Measurements from ENCODE around the gene FAM83D.

Gene FAM83D

DNA sequence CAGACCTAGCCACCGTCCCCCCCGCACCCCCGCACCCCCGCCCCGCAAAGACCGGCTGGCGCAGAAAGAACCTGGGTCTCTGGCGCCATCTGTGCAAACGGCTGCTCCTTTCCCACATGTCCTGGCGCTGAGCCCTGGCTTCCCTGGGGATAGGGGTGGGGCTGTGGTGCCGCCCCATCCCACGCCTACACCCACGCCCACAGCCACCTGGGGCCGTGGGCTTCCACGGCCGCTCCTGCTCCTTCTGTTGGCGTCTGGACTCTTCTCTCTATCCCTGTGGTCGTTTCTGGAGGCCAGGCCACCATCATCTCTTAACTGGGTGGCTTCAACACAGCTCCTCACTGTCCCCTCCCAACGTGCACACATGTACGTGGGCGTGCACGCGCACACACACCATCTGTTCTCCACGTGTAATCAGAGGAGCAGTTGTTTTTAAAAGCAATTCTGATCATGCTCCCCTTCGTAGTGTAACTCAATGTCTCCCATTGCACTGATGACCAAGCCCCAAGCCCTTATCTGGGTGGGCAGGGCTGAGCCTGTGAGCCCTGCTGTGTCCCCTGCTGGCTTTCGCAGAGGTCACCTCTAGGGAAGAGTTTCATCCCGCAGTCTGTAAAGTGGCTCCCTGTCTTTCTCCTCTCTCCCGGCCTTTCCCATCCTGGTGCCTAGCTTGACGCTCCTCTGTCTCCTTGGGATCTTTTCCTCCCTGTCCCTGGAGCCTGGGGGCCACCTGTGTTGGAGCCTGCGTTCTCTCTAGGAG, 31.9 kb upstream of the FAM83D start:
- no peak for DNase-seq (ENCODE audit: low read depth)

DNA sequence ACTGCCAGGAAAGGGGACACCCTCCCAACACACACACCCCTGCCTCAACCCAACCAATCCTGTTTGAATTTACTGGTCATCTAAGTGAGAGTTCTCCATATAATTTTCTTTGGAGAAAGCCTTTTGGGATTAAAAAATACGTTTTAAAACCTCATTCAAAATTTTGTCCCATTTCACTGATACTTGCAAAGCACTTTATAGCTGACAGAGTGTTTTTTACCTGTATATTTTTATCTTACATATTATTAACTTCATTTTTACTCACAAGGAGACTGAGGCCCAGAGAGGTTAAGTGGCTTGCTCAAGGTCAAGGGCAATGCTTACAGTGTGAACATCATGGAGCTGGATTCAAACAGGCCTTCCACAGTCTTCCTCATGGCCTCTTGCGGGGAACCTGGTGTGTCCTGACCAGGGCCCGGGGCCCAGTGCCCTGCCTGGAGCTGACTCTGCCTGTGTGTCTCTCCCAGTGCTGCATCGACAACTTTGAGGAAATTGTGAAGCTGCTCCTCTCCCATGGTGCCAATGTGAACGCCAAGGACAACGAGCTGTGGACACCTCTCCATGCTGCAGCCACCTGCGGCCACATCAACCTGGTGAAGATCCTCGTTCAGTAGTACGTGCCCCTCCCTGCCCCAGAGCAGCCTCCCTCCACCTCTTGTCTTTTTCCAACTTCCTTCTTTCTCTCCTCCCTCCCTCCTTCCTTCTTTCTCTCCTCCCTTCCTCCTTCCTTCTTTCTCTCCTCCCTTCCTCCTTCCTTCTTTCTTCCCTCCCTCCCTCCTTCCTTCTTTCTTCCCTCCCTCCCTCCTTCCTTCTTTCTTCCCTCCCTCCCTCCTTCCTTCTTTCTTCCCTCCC, 30.9 kb upstream of the FAM83D start:
- no peak for DNase-seq (ENCODE audit: low read depth)

DNA sequence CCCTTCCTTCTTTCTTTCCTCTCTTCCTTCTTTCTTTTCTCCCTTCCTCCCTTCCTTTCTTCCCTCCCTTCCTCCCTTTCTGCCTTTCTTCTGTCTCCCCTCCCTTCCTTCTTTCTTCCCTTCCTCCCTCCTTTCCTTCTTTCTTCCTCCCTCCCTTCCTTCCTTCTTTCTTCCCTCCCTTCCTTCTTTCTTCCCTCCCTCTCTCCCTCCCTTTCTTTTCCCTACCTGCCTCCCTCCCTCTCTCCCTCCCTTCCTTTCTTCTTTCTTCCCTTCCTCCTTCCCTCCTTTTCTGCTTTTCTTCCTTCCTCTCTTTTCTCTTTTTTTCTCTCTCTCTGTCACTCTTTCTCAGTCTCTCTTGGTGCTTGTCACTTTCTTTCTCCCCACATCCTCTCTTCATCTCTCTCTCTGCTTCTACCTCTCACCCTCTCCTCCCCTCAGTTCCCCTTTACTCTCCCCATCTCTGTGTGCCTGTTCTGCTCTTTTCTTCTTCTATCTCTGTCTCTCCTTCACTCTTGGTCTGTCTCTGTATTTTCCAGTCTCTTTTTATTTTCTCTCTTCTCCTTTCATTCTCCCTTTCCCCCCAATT, 30.1 kb upstream of the FAM83D start:
- no peak for DNase-seq (ENCODE audit: low read depth)

DNA sequence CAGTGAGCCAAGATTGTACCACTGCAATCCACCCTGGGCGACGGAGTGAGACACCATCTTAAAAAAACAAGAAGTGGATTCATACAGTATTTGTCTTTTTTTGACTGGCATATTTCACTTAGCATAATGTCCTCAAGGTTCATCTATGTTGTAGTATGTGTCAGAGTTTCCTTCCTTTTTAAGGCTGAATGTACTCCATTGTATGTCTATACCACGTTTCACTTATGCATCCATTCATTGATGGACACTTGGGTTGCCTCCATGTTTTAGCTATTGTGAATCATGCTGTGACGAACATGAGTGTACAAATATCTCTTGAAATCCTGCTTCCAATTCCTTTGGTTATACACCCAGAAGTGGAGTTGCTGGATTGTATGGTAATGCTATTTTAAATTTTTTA, 28.9 kb upstream of the FAM83D start:
- no peak for DNase-seq (ENCODE audit: low read depth)

DNA sequence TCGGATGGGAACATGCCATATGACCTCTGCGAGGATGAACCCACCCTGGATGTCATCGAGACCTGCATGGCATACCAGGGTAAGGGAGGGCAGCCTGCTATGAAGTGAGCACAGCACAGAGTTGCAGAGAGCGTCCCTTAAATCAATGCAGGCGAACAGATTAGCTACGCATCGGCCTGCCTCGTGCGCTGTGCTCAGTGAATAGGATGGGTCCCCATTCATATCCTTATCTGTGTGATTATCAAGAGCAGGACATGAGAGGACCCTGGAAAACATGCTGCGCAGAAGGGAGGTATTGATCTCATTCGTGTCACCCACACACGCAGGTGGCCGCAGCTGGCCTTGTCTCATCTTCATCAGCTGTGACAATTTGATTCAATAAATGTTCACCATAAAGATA, 25.6 kb upstream of the FAM83D start:
- no peak for DNase-seq (ENCODE audit: low read depth)

DNA sequence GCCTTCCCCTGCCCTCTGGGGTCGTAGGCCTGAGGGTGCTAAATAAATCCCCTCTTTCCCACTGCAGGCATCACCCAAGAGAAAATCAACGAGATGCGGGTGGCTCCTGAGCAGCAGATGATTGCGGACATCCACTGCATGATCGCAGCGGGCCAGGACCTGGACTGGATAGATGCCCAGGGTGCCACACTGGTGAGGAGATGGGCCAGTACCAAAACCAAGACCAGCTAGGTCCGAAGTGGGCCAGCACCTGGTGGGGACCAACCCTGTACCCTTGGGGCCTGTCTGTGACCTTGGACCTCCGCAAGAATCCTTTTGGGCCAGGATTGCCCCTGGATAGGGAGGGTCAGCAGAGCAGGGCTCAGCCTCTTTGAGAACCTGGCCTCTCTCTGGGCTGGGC, 23.6 kb upstream of the FAM83D start:
- DNase-seq (ENCODE audit: low read depth), result no peak

DNA sequence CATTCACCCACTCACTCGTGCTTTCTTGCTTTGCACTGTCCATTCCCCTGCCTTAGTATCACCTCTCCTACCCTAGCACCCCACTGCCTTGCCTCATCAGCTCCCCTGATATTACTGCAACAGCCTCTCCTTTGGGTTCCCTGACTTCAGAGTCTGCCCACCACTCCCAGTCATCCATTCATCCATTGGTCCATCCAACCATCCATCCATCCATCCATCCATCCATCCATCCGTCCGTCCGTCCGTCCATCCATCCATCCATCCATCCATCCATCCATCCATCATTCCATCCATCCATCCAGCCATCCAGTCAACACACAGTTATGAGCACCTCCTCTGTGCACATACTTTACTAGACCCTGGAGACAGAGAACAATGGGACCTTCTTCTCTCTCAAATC, 22.9 kb upstream of the FAM83D start:
- DNase-seq (ENCODE audit: low read depth), result no peak

DNA sequence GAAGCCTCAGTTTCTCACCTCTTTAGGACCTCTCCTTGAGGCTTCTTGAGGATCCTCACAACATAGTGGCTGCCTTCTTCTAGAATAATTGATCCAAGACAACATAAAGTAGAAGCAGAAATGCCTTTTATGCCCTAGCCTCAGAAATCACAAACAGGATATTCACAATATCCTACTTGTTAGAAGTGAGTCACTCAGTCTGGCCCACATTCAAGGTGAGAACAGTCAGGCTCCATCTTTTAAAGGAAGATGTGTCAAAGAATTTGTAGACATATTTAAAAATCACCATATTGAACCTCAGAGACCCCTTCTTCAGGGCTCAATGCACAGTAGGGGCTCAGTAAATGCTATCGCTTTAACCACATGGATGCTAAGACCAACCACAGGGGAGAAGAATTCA, 20.8 kb upstream of the FAM83D start:
- DNase-seq (ENCODE audit: low read depth), result no peak

DNA sequence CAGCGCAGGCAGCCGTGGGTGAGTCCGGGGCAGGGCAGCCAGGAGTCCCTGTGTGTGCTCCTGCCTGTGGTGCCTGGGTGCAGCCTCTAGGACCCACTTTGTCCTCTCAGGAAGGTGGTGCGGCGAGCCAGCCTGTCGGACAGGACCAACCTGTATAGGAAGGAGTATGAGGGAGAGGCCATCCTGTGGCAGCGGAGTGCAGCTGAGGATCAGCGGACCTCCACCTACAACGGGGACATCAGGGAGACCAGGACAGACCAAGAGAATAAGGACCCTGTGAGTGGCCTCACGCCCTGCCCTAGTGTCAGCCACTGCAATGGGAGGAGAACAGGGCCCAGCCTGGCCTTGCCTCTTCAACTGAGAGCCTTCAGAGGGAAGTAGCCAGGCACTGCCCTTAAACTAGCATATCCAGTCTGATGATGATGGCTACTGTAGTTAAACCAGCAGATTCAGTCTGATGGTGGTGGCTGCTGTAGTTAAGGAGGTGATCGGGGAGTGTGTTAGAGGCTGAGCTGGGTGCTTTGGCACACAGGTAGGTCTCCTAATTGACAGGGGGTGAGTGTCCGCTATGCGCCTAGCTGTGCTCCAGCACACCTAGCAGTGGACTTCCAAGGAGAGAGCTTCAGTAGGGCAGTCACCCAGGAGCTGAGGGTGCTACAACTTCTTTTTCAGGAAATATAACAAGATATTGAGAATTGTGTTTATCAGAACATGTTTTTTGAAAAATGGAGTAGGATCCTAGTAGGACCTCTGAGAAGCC, 18.1 kb upstream of the FAM83D start:
- DNase-seq (ENCODE audit: low read depth), result no peak

DNA sequence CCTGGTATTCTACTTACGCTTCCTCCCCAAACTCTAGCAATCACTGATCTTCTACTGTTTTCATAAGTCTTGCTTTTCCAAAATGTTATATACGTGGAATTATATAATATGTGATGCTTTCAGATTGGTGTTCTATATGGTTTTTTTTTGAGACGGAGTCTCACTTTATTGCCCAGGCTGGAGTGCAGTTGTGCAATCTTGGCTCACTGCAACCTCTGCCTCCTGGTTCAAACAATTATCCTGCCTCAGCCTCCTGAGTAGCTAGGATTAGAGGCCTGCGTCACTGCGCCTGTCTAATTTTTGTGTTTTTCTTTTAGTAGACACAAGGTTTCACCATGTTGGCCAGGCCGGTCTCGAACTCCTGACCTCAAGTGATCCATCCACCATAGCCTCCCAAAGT, 10.9 kb upstream of the FAM83D start:
- DNase-seq (ENCODE audit: low read depth), result no peak

DNA sequence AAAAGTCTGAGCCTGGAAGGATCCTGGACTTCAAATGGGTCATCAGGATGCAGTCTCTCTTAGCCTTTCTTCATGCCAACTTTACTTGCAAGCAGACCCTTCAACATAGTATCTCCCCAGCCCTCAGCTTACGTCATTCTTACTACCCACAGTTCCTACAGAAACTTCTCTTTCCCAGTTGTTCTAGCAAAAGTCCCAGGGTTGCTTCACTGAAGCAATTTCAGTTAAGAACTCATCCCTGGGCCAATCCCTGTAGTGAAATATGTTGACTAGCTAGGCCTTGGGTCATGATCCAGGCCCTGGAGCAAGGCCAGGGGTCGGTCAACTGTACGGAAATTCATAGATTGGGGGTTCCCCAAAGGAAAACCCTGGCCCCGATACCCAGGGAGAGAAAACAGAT, 8.6 kb upstream of the FAM83D start:
- DNase-seq (ENCODE audit: low read depth), result no peak

DNA sequence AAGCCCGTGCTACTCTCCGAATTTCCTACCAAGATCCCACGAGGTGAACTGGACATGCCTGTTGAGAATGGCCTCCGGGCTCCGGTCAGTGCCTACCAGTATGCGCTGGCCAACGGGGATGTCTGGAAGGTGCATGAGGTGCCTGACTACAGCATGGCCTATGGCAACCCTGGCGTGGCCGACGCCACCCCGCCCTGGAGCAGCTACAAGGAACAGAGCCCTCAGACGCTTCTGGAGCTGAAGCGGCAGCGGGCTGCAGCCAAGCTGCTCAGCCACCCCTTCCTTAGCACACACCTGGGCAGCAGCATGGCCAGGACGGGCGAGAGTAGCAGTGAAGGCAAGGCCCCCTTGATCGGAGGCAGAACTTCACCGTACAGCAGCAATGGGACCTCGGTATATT, 8.0 kb upstream of the FAM83D start:
- DNase-seq (ENCODE audit: low read depth), result no peak

DNA sequence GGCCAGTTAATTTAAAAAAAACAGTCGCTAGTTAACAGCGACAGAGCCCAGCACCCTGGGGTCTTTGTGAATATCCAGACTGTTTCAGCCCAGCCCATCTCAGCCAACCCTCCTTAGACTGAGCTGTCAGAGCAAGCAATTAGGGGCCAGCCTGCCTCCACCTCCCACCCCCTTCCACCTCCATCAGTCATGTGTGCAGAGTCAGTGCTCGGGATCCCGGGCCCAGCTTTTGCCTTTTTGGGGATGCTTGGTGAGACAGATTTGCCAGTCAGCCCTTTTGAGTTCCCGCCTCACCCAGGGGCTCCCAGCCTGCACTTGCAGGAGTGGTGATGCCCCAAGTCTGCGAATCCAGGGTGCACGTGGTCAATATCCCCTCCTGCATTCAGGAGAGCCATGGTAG, 6.5 kb upstream of the FAM83D start:
- DNase-seq (ENCODE audit: low read depth), result no peak

DNA sequence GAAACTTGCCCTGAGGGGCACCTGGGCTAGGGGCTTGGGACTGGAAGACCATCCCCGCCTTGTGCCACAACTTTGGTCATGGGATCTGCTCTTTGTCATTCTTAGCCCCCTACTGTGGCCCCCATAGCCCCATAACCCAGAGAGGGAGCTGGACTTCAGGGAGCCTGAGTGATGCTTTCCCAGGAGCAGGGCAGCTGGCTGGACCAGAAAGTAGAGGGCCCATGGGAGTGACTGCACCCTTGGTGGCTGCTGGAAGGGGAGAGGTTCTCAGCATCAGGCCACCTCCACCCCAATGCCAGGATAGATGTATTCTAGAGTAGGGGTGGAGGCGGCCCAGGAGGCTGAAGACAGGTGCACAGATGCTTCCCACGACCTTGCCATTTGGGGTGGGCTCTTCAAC, 5.8 kb upstream of the FAM83D start:
- DNase-seq (ENCODE audit: low read depth), result no peak

DNA sequence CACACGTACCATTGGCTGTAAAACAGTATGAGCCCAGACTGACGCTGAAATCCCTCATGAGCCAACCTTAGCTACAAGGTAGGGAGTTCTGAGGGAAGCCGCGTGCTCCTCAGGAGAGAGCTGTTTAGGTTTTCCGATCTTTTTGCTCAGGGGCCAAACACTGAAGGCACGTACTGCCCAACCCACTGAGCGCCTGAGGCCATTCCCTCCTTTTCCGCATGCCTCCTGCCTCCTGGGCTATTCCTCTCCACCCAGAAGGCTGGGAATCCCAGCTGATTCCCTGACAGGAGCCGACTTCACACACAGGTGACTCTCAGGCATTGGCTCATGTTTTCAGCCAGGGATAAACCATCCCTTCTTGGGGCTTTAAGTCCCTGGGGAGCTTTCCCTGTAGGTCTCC, 5.4 kb upstream of the FAM83D start:
- DNase-seq (ENCODE audit: low read depth), result no peak

DNA sequence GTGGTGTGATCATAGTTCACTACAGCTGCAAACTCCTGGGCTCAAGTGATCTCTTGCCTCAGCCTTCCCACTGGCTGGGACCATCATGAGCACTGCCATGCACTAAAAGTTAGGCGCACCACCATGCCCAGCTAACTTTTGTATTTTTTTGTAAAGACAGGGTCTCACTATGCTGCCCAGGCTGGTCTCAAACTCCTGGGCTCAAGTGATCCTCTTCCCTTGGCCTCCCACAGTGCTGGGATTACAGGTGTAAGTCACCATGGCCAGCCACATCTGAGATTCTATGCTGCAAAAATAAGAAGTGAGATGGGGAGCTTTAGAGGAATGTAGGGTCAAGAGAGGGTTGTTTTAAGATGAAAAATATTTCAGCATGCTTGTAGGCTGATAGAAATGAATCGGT, 1.5 kb upstream of the FAM83D start:
- DNase-seq (ENCODE audit: low read depth), result no peak

DNA sequence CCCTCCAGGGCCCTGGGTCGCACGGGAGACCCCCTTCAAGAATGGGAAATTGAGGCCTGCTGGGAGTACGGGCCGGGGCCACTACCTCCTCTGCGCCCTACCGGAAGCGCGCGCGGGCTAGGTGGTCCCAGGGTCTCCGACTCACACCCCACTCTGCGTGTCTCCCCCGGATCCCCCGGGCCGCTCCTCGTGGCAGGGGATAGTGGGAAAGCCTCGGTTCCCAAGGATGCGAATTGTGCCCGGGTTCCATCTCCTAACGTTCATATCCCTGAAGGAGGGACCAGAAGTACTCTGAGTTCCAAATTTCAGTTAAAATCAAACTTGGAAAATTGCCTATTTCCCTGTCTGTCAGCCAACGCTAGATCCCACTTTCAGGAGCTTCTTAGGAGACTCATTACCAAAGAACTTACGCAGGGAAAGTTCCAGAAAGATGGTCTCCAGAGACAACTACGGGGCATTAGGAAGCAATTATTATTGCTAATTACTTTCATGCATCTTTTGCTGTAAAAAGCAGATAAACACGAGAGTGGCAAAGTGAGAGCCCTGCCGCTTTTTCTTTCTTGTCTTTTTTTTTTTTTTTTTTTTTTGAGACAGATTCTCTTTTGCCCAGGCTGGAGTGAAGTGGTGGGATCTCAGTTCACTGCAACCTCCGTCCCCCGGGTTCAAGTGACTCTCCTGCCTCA, 858 bp downstream of the FAM83D start:
- no peak for DNase-seq (ENCODE audit: low read depth)

DNA sequence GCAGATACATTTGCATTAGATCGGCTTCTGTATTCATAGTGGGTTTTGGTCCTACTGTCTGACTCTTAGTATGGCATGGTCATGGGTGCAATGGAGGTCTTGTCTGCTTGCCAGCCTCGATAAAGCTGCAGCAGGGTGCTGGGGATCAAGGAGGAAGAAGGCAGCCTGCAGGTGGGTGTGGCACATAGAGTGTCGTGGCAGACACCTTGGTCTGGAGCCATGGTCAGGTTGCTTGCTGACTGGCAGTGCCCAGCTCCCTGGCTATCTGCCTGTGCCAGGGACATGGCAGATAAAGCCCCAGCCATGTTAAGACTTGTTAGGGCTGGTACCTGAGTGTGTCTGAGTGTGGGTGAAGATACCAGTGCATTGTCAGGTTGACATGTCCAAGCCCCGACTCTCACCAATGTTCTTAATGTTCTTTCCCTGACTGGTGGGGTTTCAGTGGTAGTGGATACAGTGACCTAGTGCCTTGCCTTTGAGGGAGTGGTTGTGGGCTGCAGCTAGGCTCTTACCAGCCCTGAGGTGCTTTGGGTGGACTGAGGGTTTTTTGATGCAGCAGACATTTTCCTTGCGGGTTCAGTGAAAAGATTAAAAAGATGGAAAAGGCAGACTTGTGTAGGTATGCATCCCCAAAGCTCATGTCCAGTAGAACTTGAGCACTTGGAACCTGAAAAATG, 1.8 kb downstream of the FAM83D start:
- no peak for DNase-seq (ENCODE audit: low read depth)

DNA sequence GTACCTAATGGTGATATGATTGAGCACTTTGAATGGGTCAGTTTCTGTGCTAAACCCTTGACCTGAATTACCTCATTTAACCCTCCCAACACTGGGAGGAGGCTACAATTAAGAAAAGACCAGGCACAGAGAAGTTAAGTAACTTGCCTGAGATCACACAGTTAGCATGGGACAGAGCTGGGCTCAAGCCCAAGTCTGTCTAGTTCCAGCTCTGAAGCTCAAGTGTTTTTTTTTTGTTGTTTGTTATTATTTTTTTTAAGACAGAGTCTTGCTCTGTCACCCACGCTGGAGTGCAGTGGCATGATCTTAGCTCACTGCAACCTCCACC, 4.0 kb downstream of the FAM83D start:
- no peak for DNase-seq (ENCODE audit: low read depth)

DNA sequence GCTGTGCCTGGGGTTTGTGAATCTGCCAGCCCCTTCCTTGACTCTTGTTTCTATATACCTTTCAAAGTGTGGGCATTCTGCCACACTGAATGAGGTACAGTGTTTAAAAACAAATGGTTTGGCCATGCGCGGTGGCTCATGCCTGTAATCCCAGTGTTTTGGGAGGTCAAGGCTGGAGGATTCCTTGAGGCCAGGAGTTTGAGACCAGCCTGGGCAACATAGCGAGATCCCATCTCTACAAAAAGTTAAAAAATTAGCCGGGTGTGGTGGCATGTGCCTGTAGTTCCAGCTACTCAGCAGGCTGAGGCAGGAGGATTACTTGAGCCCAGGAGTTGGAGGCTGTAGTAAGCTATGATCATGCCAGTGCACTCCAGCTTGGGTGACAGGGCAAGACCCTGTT, 5.8 kb downstream of the FAM83D start:
- DNase-seq (ENCODE audit: low read depth), result no peak

DNA sequence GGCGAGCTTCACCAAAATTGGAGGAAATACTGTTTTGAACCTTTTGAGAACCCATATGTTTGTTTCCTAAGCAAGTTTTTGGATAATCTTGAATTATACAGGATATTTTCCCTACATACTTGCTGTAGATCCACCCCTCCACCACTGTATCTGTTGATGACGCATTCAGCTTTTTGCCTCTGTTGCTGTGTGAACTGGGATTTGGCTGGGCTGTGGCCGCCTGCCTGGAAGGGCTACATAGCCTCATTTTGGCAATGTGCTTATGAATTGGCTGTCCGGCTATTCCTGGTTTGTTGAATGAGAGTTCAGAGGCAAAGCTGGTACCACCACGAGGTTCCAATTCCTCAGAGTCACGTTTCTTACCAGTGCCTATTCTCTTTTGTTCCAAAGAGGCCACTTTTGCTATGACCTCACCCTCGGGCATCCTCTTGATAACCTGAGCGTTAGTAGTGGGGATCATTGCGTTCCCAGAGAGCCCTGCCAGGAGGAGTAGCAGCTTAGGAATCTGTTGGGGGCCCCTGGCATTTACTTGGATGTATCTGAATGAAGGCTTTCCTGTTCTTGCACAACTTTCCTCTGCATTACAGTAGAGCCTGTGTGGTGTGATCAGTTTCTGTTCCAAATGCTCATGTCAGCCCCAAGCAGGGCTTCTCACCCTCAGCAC, 6.4 kb downstream of the FAM83D start:
- DNase-seq (ENCODE audit: low read depth), result no peak
